ENCODE measurements around the gene ID4.

DNA sequence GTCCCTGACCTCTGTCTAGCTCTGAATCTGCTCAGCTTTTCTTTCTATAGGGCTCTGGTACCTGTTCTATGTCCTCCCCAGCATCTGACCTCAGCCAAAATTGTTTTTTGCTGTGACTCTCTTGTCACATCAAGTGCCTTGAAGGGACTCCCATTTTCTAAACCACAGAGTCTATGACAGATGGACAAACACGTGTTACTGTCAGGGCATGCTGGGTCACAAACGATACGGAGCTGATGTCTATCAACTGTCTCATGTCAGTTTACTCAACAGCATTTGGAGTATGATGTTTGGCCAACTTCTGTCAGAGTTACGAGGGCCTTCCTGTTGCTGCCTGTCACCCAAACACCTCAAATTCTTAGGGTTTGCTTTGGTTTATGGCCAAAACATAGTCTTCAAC is 20.5 kb downstream of the ID4 start:
- TF ChIP-seq CTCF (IDR thresholded peaks at IDR 0.05) = no peak
- no peak for TF ChIP-seq EP300 (IDR thresholded peaks at IDR 0.05)
- no peak for TF ChIP-seq POLR2A (IDR thresholded peaks at IDR 0.05)
- no peak for TF ChIP-seq POLR2AphosphoS5 (IDR thresholded peaks at IDR 0.05)
